Testis (tissue), 2 donors: Measurements from ENCODE around the gene NAV3.

Experiments used
- CTCF ChIP-seq, 3 experiments: fragments of 450-650 bp in 2 of 3; fragments of 200-600 bp in 1 of 3; sonication (generic) in 1 of 3; IDR thresholded peaks; one replicate each; pipeline ENCODE4 v1.5.1; 2016 to 2019; ENCODE audit warnings: antibody characterized with exemption in 3 of 3, mild to moderate bottlenecking in 2 of 3, moderate library complexity in 1 of 3
- POLR2A ChIP-seq: fragments of 450-650 bp; IDR thresholded peaks from one replicate; pipeline ENCODE4 v1.6.1; 2017; ENCODE audit warnings: antibody characterized with exemption, mild to moderate bottlenecking, moderate library complexity

- TF ChIP-seq POLR2A, result no peak
- no peak for TF ChIP-seq CTCF (IDR thresholded peaks at IDR 0.05)
Observed at GRCh38 chr12:78194448-78194847, 363.8 kb downstream of the NAV3 start.
